Glomerular visceral epithelial cell (primary cell): ENCODE data around the gene FUT7.

Experiments used
- DNase-seq: peaks from one replicate; pipeline ENCODE4 v3.0.0-alpha.2; 2016; ENCODE audit errors: extremely low spot score

The FUT7 gene

DNA sequence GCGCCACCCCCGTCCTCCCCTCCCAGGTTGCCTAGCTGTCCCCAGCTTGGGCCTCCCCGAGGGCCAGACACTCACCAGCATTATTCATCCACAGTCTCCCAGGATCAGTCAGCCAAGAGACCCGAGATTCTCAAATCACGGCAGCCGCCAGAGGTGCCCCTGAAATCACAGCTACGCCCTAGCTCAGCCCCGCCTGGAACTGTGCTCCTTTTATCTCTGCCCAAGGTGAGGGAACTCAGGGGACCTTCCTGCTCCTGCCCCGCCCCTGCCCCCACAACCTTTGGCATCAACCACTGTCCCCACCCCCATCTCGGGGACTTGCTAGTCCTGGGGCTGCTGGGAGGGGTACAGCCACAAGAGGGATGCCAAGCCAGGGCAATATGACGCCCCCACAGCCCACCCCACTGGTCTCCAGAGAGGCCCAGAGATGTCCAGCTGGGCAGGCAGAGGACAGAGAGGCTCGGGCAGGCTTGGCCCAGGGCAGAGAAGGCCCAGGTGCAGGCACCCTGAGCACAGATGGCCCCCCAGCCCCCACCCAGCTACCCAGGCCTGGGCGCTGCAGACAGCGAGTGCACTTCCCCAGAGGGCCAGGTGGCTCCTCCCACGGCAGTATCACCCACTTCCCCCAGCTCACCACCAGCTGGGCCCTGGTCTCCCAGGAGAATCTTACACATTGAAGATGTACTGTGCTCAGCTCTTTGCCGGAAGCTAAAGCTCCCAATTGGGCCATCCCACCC, at the start of gene FUT7:
TSS of gene FUT7 (minus strand) at position 185 of the 737 bp plus-strand sequence. CDS start at position 88, 97 bp downstream.
- DNase-seq, result no peak

DNA sequence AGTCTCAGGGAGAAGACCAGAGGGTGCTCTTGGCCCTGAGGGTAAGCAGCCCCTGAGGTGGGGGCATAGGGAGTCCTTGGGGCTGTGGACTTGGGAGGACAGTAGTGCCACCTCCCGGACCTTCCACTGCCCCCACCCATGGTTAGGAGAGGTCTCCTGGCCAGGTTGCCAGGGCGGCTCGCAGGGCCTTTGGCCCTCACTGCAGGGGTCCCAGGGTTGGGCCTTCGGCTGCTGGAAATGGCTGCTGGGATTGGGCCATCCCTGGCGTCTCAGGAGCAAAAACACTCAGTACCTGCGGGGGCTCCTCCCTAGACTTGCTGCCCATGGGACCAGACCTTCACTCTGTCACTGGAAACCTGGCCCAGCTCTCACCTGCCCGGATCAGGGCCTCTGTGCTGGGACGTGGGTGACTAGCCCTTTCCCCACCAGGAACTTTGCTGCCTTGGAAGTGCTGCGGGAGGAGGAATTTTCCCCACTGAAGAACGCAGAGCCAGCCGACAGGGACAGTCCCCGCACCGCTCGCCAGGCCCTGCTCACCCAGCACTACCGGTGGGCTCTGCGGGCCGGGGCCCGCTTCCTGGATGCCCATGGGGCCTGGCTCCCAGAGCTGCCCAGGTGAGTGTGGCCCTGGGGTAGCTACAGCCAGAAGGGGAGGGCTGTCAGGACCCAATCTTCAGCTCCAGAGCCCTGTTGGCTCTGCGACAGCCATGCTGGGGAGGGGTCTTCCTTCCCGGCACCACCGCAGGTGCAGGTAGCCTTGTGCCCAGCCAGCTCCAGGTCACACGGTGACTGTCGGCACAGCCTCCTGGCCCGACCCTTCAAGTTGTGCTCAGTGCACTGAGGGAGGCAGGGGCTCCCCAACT, 48.6 kb upstream of the FUT7 start:
- DNase-seq, result no peak

- no peak for DNase-seq
These were observed 47.5 kb upstream of the FUT7 start for GRCh38 chr9:137079401-137079787.

DNA sequence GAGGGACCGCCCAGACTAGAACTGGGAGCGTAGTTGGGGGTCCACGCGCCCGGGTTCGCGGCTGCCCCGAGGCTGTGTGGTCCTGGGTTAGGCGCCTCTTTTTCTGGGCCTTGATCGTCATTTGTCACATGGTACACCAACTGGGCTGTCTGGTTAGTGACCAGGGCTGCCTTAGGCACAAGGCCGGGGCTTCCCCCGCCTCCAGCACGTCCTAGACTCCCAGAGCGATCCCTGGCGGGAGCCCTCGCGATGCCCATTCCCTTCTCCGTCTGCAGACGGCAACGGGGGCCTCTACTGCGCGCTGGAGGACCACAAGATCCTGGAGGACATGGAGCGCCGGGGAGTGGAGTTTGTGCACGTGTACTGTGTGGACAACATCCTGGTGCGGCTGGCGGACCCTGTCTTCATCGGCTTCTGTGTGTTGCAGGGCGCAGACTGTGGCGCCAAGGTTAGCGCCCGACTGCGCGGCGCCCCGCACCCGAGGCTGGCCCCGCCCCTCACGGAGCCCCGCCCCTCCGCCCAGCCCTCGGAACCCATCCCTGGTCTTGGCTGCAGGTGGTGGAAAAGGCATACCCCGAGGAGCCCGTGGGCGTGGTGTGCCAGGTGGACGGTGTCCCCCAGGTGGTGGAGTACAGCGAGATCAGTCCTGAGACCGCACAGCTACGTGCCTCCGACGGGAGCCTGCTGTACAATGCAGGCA, 47.0 kb upstream of the FUT7 start:
- no peak for DNase-seq

DNA sequence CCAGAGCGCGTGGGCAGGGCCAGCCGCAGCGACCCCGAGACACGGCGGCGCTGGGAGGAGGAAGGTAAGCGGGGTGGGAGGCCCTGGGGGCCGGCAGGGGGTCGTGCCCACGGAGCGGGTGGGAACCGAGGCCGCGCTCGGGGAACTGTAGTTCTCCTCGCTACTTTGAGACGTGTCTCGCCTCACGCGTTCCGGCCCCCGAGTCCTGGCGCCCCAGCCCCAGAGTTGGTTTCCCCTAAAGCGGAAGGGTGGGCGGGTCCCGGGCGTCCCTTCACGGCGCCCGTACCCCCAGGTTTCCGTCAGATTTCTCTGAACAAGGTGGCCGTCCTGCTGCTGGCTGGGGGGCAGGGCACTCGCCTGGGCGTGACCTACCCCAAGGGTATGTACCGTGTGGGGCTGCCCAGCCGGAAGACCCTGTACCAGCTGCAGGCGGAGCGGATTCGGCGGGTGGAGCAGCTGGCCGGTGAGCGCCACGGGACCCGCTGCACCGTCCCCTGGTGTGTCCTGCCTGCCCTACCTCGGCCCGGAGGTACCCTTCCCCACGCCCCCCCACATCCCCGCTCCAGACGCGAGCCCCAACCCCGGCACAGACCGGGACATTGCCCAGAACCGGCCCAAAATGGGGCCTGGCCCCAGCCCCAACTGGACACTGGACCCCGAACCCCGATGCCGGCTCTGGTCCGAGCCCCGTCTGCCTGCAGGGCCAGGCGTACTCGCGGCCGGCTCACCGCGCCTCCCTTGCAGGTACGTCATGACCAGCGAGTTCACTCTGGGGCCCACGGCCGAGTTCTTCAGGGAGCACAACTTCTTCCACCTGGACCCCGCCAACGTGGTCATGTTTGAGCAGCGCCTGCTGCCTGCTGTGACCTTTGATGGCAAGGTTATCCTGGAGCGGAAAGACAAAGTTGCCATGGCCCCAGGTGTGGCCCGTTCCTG, 46.1 kb upstream of the FUT7 start:
- DNase-seq, result no peak

DNA sequence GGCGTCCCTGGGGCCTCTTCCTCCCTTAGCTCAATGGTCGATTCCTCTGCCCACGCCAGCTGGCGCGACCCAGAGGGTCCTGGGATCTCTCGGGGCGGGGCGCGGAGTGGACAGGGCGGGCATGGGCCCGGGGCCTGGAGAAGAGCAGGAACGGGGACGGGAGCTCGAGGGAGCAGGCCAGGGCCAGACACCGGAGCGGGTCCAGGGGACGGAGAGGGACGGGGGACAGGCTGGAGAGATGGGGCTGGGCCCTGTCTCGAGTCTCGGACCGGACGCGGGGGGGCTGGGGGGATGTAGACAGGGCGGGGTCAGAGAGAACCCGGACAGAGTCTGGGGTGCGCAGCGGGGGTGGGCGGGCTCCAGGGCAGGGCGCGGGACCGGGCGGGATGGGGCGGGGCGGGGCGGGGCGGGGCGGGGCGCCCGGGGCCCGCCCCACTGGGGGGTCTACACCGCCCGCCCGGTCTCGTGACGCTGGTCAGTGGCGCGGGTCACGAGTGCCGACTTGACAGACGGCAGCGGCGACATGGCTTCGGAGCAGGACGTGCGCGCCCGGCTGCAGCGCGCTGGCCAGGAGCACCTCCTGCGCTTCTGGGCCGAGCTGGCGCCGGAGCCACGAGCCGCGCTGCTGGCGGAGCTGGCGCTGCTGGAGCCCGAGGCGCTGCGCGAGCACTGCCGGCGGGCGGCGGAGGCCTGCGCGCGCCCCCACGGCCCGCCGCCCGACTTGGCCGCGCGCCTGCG, 45.3 kb upstream of the FUT7 start, which contains the start of gene UAP1L1:
TSS of gene UAP1L1 (plus strand) at position 508 of the 738 bp plus-strand sequence. CDS start at position 524, 16 bp downstream.
- DNase-seq, result peak; percentile 65

DNA sequence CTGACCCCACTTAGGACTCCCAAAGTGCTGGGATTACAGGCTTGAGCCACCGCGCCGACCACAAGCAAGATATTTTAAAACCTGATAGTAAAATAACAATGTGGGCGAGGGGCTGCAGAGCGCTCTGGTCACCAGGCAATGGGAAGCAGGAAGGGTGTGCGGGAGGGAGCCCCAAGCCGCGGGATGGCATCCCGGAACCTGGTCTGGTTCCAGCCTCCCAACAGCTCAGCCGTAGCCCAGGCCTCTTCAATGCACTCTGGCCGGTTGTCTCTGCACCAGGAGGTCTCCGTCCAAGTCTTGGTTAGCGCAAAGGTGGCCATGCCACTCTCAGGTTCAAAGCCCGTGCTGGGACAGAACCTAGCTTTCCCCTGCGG, 44.7 kb upstream of the FUT7 start:
- DNase-seq, result no peak

DNA sequence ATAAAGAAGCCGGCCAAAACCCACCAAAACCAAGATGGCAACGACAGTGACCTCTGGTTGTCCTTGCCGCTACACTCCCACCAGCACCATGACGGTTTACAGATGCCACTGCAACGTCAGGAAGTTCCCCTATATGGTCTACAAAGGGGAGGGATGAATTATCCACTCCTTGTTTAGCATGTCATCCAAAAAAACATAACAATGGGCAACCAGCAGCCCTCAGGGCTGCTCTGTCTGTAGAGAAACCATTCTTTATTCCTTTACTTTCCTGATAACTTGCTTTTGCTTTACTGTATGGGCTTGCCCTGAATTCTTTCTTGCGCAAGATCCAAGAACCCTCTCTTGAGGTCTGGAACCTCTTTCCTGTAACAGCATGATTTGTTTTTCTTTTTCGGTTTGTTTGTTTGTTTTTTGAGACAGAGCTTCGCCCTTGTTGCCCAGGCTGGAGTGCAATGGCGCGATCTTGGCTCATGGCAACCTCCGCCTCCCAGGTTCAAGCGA, 43.4 kb upstream of the FUT7 start:
- DNase-seq, result no peak

DNA sequence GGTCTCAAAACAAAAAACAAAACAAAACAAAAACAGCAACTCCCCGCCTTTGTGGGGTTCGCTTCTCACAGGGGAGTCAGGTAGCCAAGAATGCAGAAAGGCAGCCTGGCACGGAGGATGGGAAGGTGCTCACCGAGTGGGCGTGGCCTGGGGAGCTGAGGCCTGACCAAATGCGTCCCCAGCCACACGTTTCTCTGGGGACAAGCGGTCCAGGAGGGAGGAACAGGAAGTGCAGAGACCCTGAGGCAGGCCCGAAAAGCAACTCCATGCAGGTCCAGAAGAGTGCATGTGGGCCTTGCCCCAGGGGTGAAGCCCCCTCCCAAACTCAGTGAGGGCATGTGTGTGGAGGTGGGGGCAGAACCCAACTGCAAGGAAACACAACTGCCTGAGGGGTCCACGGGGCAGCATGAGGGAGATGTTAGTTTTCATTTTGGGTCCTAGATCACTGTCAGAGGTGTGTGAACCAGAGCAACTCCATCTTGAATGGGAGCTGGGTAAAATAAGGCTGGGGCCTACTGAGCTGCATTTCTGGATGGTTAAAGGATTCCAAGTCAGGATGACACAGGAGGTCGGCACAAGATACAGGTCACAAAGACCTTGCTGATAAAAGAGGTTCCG, 42.9 kb upstream of the FUT7 start:
- no peak for DNase-seq

- no peak for DNase-seq
These were observed 42.1 kb upstream of the FUT7 start for GRCh38 chr9:137073992-137074399.

GRCh38 chr9:137071282-137071681, 39.4 kb upstream of the FUT7 start:
- DNase-seq, result no peak

GRCh38 chr9:137070906-137071275, 39.0 kb upstream of the FUT7 start:
- no peak for DNase-seq

GRCh38 chr9:137070201-137070905, 38.5 kb upstream of the FUT7 start, which contains the start of gene SAPCD2:
TSS of gene SAPCD2 (minus strand) at chr9:137070557. CDS start at chr9:137070460, 97 bp downstream.
- DNase-seq, result peak; percentile 93

DNA sequence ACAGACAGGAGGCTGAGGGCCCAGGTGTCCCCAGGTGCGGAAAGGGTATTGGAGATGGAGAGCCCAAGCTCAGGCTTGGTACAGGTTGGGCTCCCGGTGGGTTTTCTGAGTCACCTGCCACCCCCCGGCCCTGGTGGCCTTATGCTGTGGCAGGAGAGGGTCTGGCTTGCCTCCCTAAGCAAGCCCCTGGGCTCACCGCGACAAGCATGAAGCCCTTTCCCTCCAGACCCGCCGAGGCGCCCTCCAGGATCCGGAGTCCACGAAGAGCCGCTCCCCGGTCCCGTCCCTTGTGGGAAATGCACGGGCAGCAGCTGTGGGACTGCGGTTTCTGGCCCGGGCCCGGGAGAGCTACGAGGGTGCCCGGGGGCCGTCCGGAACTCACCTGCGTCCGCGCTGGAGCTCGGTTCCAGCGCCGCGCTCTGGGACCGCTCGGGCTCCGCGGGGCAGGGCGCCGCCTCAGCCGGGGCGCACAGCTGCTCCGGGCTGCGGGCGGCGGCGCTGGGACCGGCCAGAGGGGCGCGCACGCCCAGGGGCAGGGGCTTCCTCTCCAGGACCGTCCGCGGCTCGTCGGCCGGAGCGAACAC, 37.7 kb upstream of the FUT7 start:
- no peak for DNase-seq

- no peak for DNase-seq
These were observed 36.9 kb upstream of the FUT7 start for GRCh38 chr9:137068539-137069507.

GRCh38 chr9:137067860-137068538, 36.1 kb upstream of the FUT7 start:
- DNase-seq, result peak; percentile 75
